PC-9 (cell line): ENCODE measurements around the gene CYLD. TPM values are rescaled to one million over a fixed set of nuclear protein-coding genes. Genes with fewer than 3 reads are reported as not detected.

Experiments
- BruUV-seq: library from RNA; stranded (reverse); fragments of 400-500 nt; replicated peaks from 2 replicates; lab custom pipeline; 2021; lab: Mats Ljungman, UMichigan
- CTCF ChIA-PET: fragments of 300-600 bp; sonication (Branson Sonifier 250); formaldehyde crosslinking; loops from one replicate; lab custom pipeline; 2022; ENCODE audit warnings: antibody characterized with exemption; lab: Charles Lee
- POLR2A ChIA-PET: fragments of 300-600 bp; sonication (Branson Sonifier 250); formaldehyde crosslinking; loops from one replicate; lab custom pipeline; 2022; ENCODE audit warnings: antibody characterized with exemption; ENCODE audit not compliant: unreplicated experiment; lab: Charles Lee
- DNase-seq, 2 experiments: peaks; one replicate each; pipeline versions ENCODE4 v3.0.0 to v3.0.0-alpha.2; 2015 to 2022; ENCODE audit warnings: mixed read lengths in 1 of 2
- H2AFZ ChIP-seq: fragments of 200-600 bp; sonication (generic); 2 replicates; pipeline ENCODE4 v1.8.1; 2017; ENCODE audit warnings: antibody characterized with exemption
- H3F3A ChIP-seq: fragments of 200-600 bp; sonication (generic); 2 replicates; pipeline ENCODE4 v1.8.1; 2017; ENCODE audit warnings: antibody characterized with exemption, mild to moderate bottlenecking, low read depth; ENCODE audit not compliant: insufficient read depth
- H3K27ac ChIP-seq: fragments of 200-600 bp; sonication (generic); 2 replicates; pipeline ENCODE4 v1.6.1; 2016; ENCODE audit warnings: mixed run types
- H3K27me3 ChIP-seq: fragments of 200-600 bp; sonication (generic); 2 replicates; pipeline ENCODE4 v1.6.1; 2016; ENCODE audit warnings: low read depth, mixed run types; ENCODE audit not compliant: insufficient read depth
- H3K36me3 ChIP-seq: fragments of 200-600 bp; sonication (generic); 2 replicates; pipeline ENCODE4 v1.6.1; 2016; ENCODE audit warnings: low read depth, mixed run types
- H3K4me1 ChIP-seq: fragments of 200-600 bp; sonication (generic); replicated peaks from 2 replicates; pipeline ENCODE4 v1.6.1; 2016; ENCODE audit warnings: mixed run types; ENCODE audit not compliant: insufficient read depth
- H3K4me2 ChIP-seq: fragments of 200-600 bp; sonication (generic); 2 replicates; pipeline ENCODE4 v1.6.1; 2017; ENCODE audit warnings: mixed run types
- H3K4me3 ChIP-seq: fragments of 200-600 bp; sonication (generic); 2 replicates; pipeline ENCODE4 v1.6.1; 2016; ENCODE audit warnings: mixed run types
- H3K79me2 ChIP-seq: fragments of 200-600 bp; sonication (generic); 2 replicates; pipeline ENCODE4 v1.6.1; 2017; ENCODE audit warnings: low read depth, mixed run types
- H3K9me2 ChIP-seq: fragments of 200-600 bp; sonication (generic); 2 replicates; pipeline ENCODE4 v1.8.1; 2017; ENCODE audit warnings: mild to moderate bottlenecking; ENCODE audit not compliant: insufficient read depth
- H3K9me3 ChIP-seq: fragments of 200-600 bp; sonication (generic); 2 replicates; pipeline ENCODE4 v1.8.1; 2016; ENCODE audit warnings: low read depth; ENCODE audit not compliant: insufficient read depth
- H4K20me1 ChIP-seq: fragments of 200-600 bp; sonication (generic); 2 replicates; pipeline ENCODE4 v1.8.1; 2017; ENCODE audit not compliant: insufficient read depth
- CTCF ChIP-seq: fragments of 200-600 bp; sonication (generic); conservative IDR thresholded peaks from 2 replicates; pipeline ENCODE4 v1.6.1; 2017; ENCODE audit warnings: mixed run types, antibody characterized with exemption, mild to moderate bottlenecking, moderate library complexity
- EZH2 ChIP-seq: fragments of 200-600 bp; sonication (generic); IDR thresholded peaks from 2 replicates; pipeline ENCODE4 v1.8.0; 2017; ENCODE audit warnings: antibody characterized with exemption, low read depth
- intact Hi-C: fragments of 100-400 bp; cut with micrococcal nuclease; formaldehyde crosslinking; loops from one replicate; pipeline ENCODE4 v1.10.0; 2022; ENCODE audit not compliant: unreplicated experiment
- total RNA-seq: library from RNA; stranded (reverse); gene quantifications from 2 replicates; pipeline ENCODE4 v1.2.3, GENCODE V29; 2021

Gene CYLD
- total RNA-seq, 1 experiment from 2014 or later = 19.0 TPM

DNA sequence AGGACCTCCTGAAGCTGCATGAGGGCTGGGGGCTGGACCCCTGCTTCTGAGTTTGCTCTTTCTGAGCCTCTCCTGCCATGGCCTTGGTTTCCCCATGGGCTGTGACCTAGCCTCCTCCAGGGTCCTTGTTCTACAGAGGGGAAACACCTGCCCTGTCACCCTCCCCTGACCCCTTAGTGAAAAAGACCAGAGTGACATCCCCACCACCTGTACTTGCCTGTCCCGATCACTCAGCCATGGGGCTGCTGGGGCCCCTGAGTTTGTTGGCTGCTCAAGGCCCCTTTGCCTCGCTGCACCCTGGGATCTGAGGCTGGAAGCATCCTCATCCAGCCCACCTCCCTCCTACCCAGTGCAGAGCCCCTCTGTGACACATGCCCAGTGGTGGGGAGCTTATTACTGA is 47.7 kb upstream of the CYLD start:
- POLR2A ChIA-PET = no interaction called here
- Histone ChIP-seq H3K4me3 (no peak overlapping the region), H3K27me3 (no peaks in the 10 kb centered on the region), H3F3A (no peaks in the 10 kb centered on the region; the same call in 1 of the 2 replicates), H3K9me3 (no peaks in the 10 kb centered on the region), H3K79me2 (no peaks in the 10 kb centered on the region), H4K20me1 (no peaks in the 10 kb centered on the region), H3K4me2 (no peak overlapping the region), H3K9me2 (no peaks in the 10 kb centered on the region), H2AFZ (no peak overlapping the region), H3K36me3 (no peaks in the 10 kb centered on the region), H3K27ac (no peak overlapping the region), H3K4me1 (peaks cover 10% of the 10 kb centered on the region)
- intact Hi-C loops = no loop called here
- BruUV-seq = no TSS peak
- CTCF ChIA-PET = no interaction called here
- no peak for TF ChIP-seq CTCF
- no peak for TF ChIP-seq EZH2
- DNase-seq = no peak

GRCh38 chr16:50695017-50696000 is 46.6 kb upstream of the CYLD start:
- H3K79me2 ChIP-seq = no peaks in the 10 kb centered on the region
- H3K27me3 ChIP-seq = no peaks in the 10 kb centered on the region
- no TSS peak for BruUV-seq
- CTCF ChIA-PET = no interaction called here
- TF ChIP-seq CTCF (no peak), EZH2 (no peak)
- no peak for DNase-seq
- H4K20me1 ChIP-seq = no peaks in the 10 kb centered on the region
- H3F3A ChIP-seq = no peaks in the 10 kb centered on the region; the same call in 1 of the 2 replicates
- no peaks in the 10 kb centered on the region for H3K36me3 ChIP-seq
- H3K4me3 ChIP-seq = no peak overlapping the region
- intact Hi-C loops = no loop called here
- no peak overlapping the region for H2AFZ ChIP-seq
- POLR2A ChIA-PET = no interaction called here
- no peak overlapping the region for H3K27ac ChIP-seq
- no peaks in the 10 kb centered on the region for H3K9me2 ChIP-seq
- peaks cover 19% of the 10 kb centered on the region for H3K4me1 ChIP-seq
- H3K4me2 ChIP-seq = no peak overlapping the region
- H3K9me3 ChIP-seq = no peaks in the 10 kb centered on the region

DNA sequence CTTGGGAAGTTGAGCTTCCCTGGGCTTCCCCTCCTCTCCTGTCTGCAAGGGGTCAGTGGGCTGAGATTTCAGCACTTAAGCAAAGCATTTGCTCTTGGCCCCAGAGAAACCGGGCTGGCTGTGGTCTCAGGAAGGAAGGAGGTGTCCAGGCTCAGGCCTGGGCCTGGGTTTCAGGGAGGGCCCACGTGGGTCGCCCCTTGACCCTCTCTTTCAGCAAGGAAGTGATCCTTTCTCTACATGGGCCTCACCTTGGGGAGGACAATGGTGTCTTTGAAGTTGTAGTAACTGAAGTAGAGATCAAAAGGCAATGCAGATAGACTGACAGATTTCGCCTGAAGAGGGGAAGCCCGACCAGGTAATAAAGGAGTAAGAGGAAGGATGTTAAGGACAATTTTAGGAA is 45.8 kb upstream of the CYLD start:
- no peak for DNase-seq
- no peaks in the 10 kb centered on the region for H3K36me3 ChIP-seq
- BruUV-seq = no TSS peak
- H3F3A ChIP-seq = no peaks in the 10 kb centered on the region; the same call in 1 of the 2 replicates
- intact Hi-C loops = no loop called here
- no peaks in the 10 kb centered on the region for H4K20me1 ChIP-seq
- peaks cover 21% of the 10 kb centered on the region for H3K4me1 ChIP-seq
- no peak overlapping the region for H3K4me2 ChIP-seq
- H3K9me2 ChIP-seq = no peaks in the 10 kb centered on the region
- no peak overlapping the region for H3K4me3 ChIP-seq
- no peak overlapping the region for H2AFZ ChIP-seq
- TF ChIP-seq CTCF (no peak), EZH2 (no peak)
- no peaks in the 10 kb centered on the region for H3K27me3 ChIP-seq
- POLR2A ChIA-PET = no interaction called here
- H3K79me2 ChIP-seq = no peaks in the 10 kb centered on the region
- H3K9me3 ChIP-seq = no peaks in the 10 kb centered on the region
- no peak overlapping the region for H3K27ac ChIP-seq
- CTCF ChIA-PET = no interaction called here
